ENCODE data around the gene MBD3.

The MBD3 gene

DNA sequence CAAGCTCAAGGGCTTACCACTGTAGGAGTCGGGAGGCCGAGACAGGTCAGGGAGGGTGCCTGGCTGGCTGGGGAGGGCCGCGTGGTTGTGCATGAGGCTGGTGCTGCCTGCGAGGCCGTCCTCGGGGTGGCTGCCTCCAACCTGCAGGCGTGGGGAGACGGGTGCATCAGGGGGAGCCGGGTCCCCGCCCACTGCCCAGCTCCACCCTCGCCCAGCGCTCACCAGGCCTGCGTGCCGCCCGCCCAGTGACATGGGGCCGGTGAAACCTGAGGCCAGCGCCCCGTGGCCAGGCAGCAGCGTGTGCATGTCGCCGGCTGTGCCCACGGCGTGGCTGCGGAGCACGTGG lies 26.4 kb upstream of the MBD3 start:
- no peak for DNase-seq (ENCODE audit: low read depth)

- DNase-seq (ENCODE audit: low read depth): no peak
These were observed 25.8 kb upstream of the MBD3 start for GRCh38 chr19:1618157-1619093.

DNA sequence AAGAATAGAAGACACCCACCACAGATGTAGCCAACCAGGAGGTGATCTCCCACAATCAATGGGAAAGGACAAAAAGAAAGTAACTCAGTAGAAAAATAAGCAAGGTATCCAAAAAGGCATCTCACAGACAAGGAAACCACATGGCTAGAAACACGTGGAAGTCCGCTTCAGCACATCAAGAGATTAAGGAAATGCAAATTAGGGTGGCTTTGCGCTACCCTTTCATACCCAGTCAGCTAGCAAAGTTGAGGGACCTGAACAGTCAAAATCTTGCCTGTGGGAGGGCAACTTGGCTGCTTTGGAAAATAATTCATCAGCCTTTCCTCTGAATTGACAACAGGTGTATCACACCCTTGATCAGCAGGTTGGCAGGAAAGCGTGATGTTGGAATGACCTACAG lies 24.2 kb upstream of the MBD3 start:
- DNase-seq (ENCODE audit: low read depth): no peak

DNA sequence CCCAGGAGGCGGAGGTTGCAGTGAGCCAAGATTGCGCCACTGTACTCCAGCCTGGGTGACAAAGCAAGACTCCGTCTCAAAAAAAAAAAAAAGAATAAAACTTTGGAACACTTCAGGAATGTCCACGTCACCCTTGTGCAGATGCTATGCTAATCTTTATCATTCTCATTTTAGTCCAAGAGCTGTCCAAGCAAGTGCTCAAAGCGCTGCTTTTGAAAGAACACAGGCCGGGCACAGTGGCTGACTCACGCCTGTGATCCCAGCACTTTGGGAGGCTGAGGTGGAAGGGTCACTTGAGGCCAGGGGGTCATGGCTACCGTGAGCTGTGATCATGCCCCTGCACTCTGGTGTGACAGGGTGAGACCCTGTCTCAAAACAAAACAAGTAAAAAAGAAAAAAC lies 23.7 kb upstream of the MBD3 start:
- peak; percentile 20 for DNase-seq (ENCODE audit: low read depth)

- no peak for DNase-seq (ENCODE audit: low read depth)
These were observed 22.6 kb upstream of the MBD3 start for GRCh38 chr19:1615156-1615765.

DNA sequence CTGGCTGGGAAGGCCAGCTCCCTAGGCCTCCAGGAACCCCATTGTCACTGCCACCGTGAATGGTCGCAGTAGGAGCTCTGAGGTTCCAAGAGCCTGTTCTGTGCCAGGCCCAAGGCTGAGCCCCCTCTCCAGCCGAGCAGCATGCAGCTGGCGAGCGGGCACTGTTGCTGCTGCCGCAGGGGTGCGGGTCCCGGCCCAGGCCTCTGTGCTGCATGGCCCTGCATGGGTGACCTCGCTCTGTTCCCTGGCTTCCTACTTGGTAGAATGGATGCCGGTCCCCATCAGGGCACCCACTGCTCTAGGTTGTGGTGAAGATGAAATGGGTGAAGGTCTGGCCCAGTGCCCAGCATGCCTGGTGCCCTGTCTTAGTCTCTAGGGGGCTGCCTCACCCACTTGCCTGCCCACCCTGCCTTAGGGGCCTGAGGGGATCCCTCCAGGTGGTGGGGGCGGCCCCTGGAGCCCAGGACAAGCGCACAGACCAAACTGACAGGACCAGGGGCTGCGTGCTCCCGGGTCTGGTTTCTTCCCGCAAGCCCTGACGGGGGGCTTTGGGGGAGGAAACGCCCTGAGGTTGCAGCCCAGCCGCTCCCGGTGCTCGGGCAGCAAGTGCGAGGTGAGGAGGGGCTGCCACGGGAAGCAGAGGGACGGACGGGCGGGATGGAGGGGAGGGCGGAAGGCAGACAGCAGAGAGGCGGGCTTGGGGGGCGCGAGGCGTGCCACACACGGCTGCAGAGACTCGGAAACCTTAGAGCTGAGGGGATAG lies 21.3 kb upstream of the MBD3 start:
- DNase-seq (ENCODE audit: low read depth): no peak

GRCh38 chr19:1613146-1613545 lies 20.5 kb upstream of the MBD3 start:
- no peak for DNase-seq (ENCODE audit: low read depth)

DNA sequence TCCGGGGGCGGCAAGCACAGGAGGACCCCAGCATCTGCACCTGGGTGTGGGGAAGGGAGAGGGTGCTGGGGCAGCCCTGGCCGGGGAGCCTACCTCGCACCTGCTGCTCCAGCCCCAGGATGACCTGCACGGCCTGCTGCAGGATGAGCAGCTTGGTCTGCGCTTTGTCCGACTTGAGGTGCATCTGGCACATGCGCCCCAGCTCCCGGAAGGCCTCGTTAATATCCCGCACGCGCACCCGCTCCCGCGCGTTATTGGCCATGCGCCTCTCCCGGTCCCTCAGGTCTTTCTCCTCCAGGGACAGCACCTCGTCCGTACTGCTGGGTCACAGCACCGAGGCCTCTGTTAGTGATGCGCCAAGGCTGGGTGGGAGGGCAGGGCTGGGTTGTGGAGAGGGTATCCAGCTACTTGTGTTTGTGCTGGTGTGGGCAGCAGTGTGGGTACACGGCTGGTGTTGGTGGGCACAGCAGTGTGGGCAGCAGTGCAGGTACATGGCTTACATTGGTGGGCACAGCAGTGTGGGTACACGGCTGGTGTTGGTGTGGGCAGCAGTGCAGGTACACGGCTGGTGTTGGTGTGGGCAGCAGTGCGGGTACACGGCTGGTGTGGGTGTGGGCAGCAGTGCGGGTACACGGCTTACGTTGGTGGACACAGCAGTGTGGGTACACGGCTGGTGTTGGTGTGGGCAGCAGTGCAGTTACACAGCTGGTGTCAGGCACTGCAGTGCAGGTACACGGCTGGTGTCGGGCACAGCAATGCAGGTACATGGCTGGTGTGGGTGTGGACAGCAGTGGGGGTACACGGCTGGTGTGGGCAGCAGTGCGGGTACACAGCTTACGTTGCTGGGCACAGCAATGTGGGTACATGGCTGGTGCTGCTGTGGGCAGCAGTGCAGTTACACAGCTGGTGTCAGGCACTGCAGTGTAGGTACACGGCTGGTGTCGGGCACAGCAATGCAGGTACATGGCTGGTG lies 19.7 kb upstream of the MBD3 start:
- no peak for DNase-seq (ENCODE audit: low read depth)

DNA sequence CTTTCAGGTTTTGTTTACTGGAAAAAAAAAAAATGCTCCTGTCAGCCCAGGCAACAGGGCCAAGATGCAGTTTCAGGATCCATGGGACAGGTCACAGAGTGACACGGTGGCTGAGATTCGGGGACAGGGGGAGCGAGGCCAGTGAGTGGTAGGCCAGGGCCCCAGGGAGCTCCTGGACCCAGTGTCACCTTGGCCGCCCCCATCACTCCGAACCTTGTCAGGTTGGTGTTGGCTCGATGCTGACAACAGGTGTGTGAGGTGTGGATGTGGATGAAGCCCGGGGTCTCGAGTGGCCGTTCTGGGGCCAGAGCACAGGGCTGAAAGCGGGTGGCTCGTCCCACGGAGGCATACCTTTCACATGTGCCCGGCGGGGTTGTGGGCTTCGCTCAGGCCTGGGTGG lies 18.7 kb upstream of the MBD3 start:
- no peak for DNase-seq (ENCODE audit: low read depth)

GRCh38 chr19:1610579-1610978 lies 17.9 kb upstream of the MBD3 start:
- DNase-seq (ENCODE audit: low read depth): no peak

- no peak for DNase-seq (ENCODE audit: low read depth)
These were observed 17.2 kb upstream of the MBD3 start for GRCh38 chr19:1609680-1610474.

DNA sequence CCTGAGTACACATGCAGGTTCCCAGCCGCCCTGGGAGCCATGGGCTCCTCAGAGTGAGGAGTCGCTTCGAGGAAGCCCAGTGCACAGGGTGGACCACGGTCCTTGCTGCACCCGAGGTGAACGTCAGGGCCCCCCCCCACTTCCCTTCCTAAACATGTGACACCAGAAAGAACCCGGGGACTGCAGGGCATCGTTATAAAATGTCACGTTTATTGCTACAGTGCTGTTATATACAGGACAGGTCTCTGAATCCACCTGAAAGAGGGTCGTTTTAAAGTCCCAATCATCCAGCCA lies 16.4 kb upstream of the MBD3 start:
- DNase-seq (ENCODE audit: low read depth): no peak

GRCh38 chr19:1608359-1609102 lies 15.9 kb upstream of the MBD3 start:
- DNase-seq (ENCODE audit: low read depth): peak; percentile 29

GRCh38 chr19:1606138-1606651 lies 13.5 kb upstream of the MBD3 start:
- DNase-seq (ENCODE audit: low read depth): no peak

- DNase-seq (ENCODE audit: low read depth): peak; percentile 95
These were observed 12.8 kb upstream of the MBD3 start, which contains the start of gene UQCR11 for GRCh38 chr19:1605236-1606137. UQCR11 (minus strand) TSS chr19:1605462; CDS start chr19:1605409, 53 bp downstream.

DNA sequence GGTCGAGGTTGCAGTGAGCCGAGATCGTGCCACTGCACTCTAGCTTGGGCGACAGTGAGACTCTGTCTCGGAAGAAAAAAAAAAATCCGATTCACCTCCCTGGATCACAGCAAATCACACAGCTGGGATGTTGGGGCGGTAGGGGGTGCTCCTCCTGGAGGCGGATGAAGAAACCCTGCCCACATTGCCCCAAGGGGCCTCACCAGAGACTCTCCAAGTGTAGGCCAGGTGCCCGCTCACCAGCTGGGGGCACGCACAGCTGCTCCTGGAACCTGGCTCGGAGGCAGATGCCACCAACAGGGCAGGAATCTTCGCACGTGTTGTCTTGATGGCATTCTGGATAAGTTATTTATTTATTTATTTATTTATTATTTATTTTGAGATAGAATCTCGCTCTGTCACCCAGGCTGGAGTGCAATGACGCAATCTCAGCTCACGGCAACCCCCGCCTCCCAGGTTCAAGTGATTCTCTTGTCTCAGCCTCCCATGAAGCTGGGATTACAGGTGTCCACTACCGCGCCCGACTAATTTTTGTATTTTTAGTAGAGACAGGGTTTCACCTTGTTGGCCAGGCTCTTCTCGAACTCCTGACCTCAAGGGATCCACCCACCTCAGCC lies 9.5 kb upstream of the MBD3 start:
- DNase-seq (ENCODE audit: low read depth): no peak

GRCh38 chr19:1601613-1602064 lies 9.0 kb upstream of the MBD3 start:
- DNase-seq (ENCODE audit: low read depth): no peak

DNA sequence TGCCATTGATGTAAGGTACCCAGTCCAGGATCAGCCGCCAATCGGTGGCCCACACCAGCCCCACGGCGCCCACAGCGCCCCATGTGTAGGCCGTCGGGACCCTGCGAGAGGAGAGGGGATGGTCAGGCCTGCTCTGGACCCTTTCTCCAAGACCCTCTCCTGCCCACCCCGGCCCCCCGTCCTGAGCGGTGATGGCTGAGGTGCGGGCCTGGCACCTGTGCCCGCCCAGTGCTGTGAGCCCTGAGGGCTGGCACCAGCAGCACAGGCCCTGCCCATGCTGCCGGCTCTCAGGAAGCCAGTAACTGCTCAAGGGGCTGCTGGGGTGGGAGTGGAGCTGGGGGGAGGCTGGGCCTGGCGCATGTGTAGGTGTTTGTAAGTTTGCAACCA lies 6.8 kb upstream of the MBD3 start:
- no peak for DNase-seq (ENCODE audit: low read depth)

Data from fibroblast of gingiva (primary cell).